HCT116 (cell line): ENCODE data around the gene BLCAP.

ENCODE experiments used
- CTCF ChIP-seq, 3 experiments: fragments of 200-600 bp in 1 of 3; sonication (generic) in 1 of 3; IDR thresholded peaks in 2 of 3; conservative IDR thresholded peaks in 1 of 3; 2 replicates each; pipeline ENCODE4 v1.5.1; 2012 to 2017; ENCODE audit warnings: low read depth in 2 of 3, low read length in 2 of 3, antibody characterized with exemption in 1 of 3, borderline replicate concordance in 1 of 3, control low read depth in 1 of 3, mild to moderate bottlenecking in 1 of 3, mixed read lengths in 1 of 3, mixed run types in 1 of 3, moderate library complexity in 1 of 3; ENCODE audit not compliant: insufficient read depth in 1 of 3
- RAD21 ChIP-seq: IDR thresholded peaks from 2 replicates; pipeline ENCODE4 v1.6.1; 2012; ENCODE audit warnings: low read depth, mild to moderate bottlenecking
- YY1 ChIP-seq: IDR thresholded peaks from 2 replicates; pipeline ENCODE4 v1.6.1; 2011; ENCODE audit warnings: low read length, low read depth, moderate library complexity, mild to moderate bottlenecking; ENCODE audit not compliant: insufficient replicate concordance; ENCODE audit errors: extremely low read depth
- ZBTB33 ChIP-seq: IDR thresholded peaks from 2 replicates; pipeline ENCODE4 v1.6.1; 2011; ENCODE audit warnings: mild to moderate bottlenecking, low read length, moderate library complexity; ENCODE audit not compliant: insufficient replicate concordance; ENCODE audit errors: extremely low read depth
- TF ChIP-seq, protein P1 (sequence below): IDR thresholded peaks from 2 replicates; pipeline ENCODE4 v1.6.1; 2012

DNA sequence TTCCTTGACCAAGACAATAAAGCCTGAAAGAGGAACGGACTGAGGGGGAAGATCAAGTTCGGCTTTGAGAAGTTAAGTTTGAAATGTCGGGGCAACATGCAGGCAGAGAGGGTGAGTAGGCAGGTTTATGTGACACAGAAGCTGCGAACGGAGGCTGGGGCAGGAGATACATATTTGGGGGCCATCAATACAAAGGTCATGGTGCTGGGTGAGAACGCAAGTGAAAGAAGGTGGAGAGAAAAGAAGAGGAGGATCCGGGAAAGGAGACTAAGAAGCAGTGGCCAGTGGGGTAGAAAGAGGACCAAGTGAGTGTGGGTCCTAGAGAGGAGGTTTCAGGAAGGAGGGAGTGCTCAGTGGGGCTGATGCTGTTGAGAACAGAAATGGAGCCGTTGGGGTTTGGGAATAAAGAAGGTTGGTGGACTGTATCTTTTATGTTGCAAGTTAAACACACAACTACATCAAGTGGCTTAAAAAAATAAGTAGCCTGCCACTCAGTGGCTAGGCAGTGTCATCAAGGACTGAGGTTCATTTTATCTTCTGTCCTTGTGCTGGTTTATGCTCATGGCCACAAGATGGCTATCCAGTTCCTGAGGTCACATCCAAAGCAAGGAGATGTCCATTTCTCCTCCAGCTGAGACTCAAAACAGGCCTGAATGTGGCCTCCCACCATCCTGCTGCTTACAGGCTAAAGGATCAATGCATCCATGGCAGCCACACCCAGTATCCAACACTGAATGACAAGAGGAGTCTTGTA is 1.7 kb upstream of the BLCAP start:
- no peak for TF ChIP-seq ZBTB33
- TF ChIP-seq RAD21, result peak; percentile 31; the same call in 1 of the 2 replicates
- peak in 1 of 3 experiments; percentile 44; a peak in 1 of 6 replicates for TF ChIP-seq CTCF (IDR thresholded peaks at IDR 0.05 in 2 of 3, conservative IDR thresholded peaks at IDR 0.05 in 1 of 3; ENCODE audit: borderline replicate concordance in 1 of 3, insufficient read depth in 1 of 3, low read depth in 2 of 3, low read length in 2 of 3)
- TF ChIP-seq YY1, result no peak
- TF ChIP-seq, protein P1, sequence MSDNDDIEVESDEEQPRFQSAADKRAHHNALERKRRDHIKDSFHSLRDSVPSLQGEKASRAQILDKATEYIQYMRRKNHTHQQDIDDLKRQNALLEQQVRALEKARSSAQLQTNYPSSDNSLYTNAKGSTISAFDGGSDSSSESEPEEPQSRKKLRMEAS, result no peak
